ENCODE measurements around the gene MGP.

The MGP gene

GRCh38 chr12:14843425-14843887 is 42.2 kb downstream of the MGP start, which contains the start of gene ART4:
Gene ART4, minus strand, starts transcription at chr12:14843526. Its CDS starts 413 bp downstream, at chr12:14843113.
- Histone ChIP-seq H3K4me3 (ENCODE audit: severe bottlenecking) (no peak within 1 kb of the TSS), H3K27ac (ENCODE audit: poor library complexity, severe bottlenecking) (no peak within 1 kb of the TSS), H3K4me1 (ENCODE audit: insufficient read depth, poor library complexity, severe bottlenecking) (no peaks in the 10 kb centered on the region), H3K9me3 (ENCODE audit: severe bottlenecking) (no peaks in the 10 kb centered on the region), H3K27me3 (ENCODE audit: insufficient read depth, poor library complexity, severe bottlenecking) (no peaks in the 10 kb centered on the region), H3K36me3 (ENCODE audit: low read depth) (no peaks in the 10 kb centered on the region)
- DNase-seq (ENCODE audit: low spot score) (no peak), ATAC-seq (ENCODE audit: low read depth) (no peak)
- TF ChIP-seq, protein P1, sequence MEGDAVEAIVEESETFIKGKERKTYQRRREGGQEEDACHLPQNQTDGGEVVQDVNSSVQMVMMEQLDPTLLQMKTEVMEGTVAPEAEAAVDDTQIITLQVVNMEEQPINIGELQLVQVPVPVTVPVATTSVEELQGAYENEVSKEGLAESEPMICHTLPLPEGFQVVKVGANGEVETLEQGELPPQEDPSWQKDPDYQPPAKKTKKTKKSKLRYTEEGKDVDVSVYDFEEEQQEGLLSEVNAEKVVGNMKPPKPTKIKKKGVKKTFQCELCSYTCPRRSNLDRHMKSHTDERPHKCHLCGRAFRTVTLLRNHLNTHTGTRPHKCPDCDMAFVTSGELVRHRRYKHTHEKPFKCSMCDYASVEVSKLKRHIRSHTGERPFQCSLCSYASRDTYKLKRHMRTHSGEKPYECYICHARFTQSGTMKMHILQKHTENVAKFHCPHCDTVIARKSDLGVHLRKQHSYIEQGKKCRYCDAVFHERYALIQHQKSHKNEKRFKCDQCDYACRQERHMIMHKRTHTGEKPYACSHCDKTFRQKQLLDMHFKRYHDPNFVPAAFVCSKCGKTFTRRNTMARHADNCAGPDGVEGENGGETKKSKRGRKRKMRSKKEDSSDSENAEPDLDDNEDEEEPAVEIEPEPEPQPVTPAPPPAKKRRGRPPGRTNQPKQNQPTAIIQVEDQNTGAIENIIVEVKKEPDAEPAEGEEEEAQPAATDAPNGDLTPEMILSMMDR (IDR thresholded peaks at IDR 0.05; ENCODE audit: poor library complexity, severe bottlenecking) = no peak

DNA sequence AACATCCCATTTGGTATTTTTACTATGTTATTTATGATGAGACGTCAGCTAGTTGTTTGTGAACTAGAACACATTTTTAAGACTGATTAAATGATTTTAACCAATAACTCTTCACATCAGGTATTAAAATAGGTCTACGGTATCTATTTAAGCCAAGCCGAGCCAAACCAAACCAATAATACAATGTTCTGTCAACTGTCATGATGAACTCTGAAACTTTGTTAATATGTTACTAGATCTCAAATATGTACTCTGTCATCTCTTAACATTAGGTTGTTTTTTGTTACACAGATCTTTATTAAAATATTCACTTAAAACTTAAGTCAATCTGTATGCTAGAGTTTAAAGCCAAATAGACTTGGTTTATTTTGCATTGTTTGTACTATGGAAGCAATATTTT is 43.3 kb downstream of the MGP start:
- Histone ChIP-seq H3K4me1 (ENCODE audit: insufficient read depth, poor library complexity, severe bottlenecking) (peaks cover 3% of the 10 kb centered on the region), H3K9me3 (ENCODE audit: severe bottlenecking) (no peaks in the 10 kb centered on the region), H3K4me3 (ENCODE audit: severe bottlenecking) (no peak overlapping the region), H3K27me3 (ENCODE audit: insufficient read depth, poor library complexity, severe bottlenecking) (no peaks in the 10 kb centered on the region), H3K36me3 (ENCODE audit: low read depth) (no peaks in the 10 kb centered on the region), H3K27ac (ENCODE audit: poor library complexity, severe bottlenecking) (no peak overlapping the region)
- ATAC-seq (ENCODE audit: low read depth) (no peak), DNase-seq (ENCODE audit: low spot score) (no peak)
- TF ChIP-seq, protein P1 (IDR thresholded peaks at IDR 0.05; ENCODE audit: poor library complexity, severe bottlenecking) = no peak

GRCh38 chr12:14841761-14842160 is 43.9 kb downstream of the MGP start:
- no peak overlapping the region for H3K27ac ChIP-seq (ENCODE audit: poor library complexity, severe bottlenecking)

DNA sequence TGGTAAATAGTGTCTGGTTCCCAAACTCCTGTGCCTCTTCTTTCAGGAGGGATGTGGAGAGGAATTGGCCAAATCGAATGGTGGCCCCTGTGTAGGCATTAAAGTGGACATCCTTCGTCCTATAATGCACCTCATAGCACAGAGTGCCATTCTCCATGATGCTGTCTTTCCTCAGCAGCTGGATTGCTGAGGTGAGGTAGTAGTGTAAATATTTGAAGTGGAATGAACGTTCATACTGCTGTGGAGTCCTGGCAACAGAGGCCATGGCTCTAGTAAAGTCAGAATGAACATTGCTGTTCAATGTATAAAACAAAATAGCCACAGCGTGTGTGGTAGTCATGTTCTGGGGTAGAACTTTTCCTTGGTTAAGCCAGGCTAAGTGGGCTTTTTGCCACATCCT is 45.0 kb downstream of the MGP start:
- H3K27me3 ChIP-seq (ENCODE audit: insufficient read depth, poor library complexity, severe bottlenecking) = no peaks in the 10 kb centered on the region
- no peak overlapping the region for H3K27ac ChIP-seq (ENCODE audit: poor library complexity, severe bottlenecking)
- TF ChIP-seq, protein P1 (IDR thresholded peaks at IDR 0.05; ENCODE audit: poor library complexity, severe bottlenecking) = no peak
- no peak overlapping the region for H3K4me3 ChIP-seq (ENCODE audit: severe bottlenecking)
- H3K36me3 ChIP-seq (ENCODE audit: low read depth) = no peaks in the 10 kb centered on the region
- no peaks in the 10 kb centered on the region for H3K9me3 ChIP-seq (ENCODE audit: severe bottlenecking)
- peaks cover 18% of the 10 kb centered on the region for H3K4me1 ChIP-seq (ENCODE audit: insufficient read depth, poor library complexity, severe bottlenecking)
- DNase-seq (ENCODE audit: low spot score) (no peak), ATAC-seq (ENCODE audit: low read depth) (no peak)

More at GRCh38 chr12:14841761-14842160, 43.9 kb downstream of the MGP start:
- TF ChIP-seq, protein P1 (IDR thresholded peaks at IDR 0.05; ENCODE audit: poor library complexity, severe bottlenecking) = no peak
- Histone ChIP-seq H3K9me3 (ENCODE audit: severe bottlenecking) (no peaks in the 10 kb centered on the region), H3K27me3 (ENCODE audit: insufficient read depth, poor library complexity, severe bottlenecking) (no peaks in the 10 kb centered on the region), H3K4me3 (ENCODE audit: severe bottlenecking) (no peak overlapping the region), H3K4me1 (ENCODE audit: insufficient read depth, poor library complexity, severe bottlenecking) (peaks cover 8% of the 10 kb centered on the region), H3K36me3 (ENCODE audit: low read depth) (no peaks in the 10 kb centered on the region)
- no peak for DNase-seq (ENCODE audit: low spot score)
- peak; percentile 61; the same call in 2 of the 3 replicates for ATAC-seq (ENCODE audit: low read depth)

DNA sequence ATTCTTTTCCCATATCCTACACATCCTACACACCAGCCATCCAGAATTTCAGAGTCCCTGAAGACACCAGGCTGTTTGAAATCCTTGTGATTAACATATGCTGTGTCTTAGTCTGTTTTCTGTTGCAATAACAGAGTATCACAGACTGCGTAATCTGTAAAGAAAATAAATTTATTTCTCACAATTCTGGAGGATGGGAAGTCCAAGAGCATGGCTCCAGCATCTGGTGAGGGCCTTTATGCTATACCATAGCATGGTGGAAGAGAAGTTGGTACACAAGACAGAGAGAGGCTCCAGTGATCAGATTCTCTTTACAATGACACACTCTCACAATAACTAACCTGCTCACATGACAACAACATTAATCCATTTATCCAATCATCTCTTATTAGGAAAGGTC is 46.4 kb downstream of the MGP start:
- Histone ChIP-seq H3K27ac (ENCODE audit: poor library complexity, severe bottlenecking) (no peak overlapping the region), H3K27me3 (ENCODE audit: insufficient read depth, poor library complexity, severe bottlenecking) (no peaks in the 10 kb centered on the region), H3K36me3 (ENCODE audit: low read depth) (no peaks in the 10 kb centered on the region), H3K4me1 (ENCODE audit: insufficient read depth, poor library complexity, severe bottlenecking) (peaks cover 18% of the 10 kb centered on the region), H3K9me3 (ENCODE audit: severe bottlenecking) (no peaks in the 10 kb centered on the region), H3K4me3 (ENCODE audit: severe bottlenecking) (no peak overlapping the region)
- ATAC-seq (ENCODE audit: low read depth) = no peak
- TF ChIP-seq, protein P1 (IDR thresholded peaks at IDR 0.05; ENCODE audit: poor library complexity, severe bottlenecking) = no peak
- DNase-seq (ENCODE audit: low spot score) = no peak

Measured in RWPE2 (cell line).